ENCODE measurements around the gene KRTAP10-6. TPM values are rescaled to one million over a fixed set of nuclear protein-coding genes. Genes with fewer than 3 reads are reported as not detected.
A peak's percentile ranks its signal among the peaks of the same experiment; 100 is the strongest.
"Not testable (repeated sequence)": the region's sequence is repeated elsewhere in the genome, so short reads cannot be mapped to it uniquely, and the experiment has no call there.

KRTAP10-6 gene
- total RNA-seq, 1 experiment from 2014 or later = not detected

DNA sequence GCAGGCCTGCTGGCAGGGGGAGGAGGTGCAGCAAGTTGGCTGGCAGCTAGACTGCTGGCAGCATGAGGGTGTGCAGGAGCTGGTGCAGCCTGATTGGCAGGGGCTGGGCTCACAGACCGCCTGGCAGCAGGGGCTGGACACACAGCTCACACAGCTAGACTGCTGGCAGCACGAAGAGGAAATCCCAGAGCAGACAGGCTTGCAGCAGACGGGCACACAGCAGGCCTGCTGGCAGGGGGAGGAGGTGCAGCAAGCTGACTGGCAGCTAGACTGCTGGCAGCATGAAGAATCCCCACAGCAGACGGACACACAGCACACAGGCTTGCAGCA, 539 bp downstream of the KRTAP10-6 start:
- H3K9me3 ChIP-seq, H3K4me3 ChIP-seq, H3K36me3 ChIP-seq: not testable (repeated sequence)
- H3K27me3 ChIP-seq = peaks cover 11% of the 10 kb centered on the region; the same call in 1 of the 2 replicates
- DNase-seq = peak; percentile 89

DNA sequence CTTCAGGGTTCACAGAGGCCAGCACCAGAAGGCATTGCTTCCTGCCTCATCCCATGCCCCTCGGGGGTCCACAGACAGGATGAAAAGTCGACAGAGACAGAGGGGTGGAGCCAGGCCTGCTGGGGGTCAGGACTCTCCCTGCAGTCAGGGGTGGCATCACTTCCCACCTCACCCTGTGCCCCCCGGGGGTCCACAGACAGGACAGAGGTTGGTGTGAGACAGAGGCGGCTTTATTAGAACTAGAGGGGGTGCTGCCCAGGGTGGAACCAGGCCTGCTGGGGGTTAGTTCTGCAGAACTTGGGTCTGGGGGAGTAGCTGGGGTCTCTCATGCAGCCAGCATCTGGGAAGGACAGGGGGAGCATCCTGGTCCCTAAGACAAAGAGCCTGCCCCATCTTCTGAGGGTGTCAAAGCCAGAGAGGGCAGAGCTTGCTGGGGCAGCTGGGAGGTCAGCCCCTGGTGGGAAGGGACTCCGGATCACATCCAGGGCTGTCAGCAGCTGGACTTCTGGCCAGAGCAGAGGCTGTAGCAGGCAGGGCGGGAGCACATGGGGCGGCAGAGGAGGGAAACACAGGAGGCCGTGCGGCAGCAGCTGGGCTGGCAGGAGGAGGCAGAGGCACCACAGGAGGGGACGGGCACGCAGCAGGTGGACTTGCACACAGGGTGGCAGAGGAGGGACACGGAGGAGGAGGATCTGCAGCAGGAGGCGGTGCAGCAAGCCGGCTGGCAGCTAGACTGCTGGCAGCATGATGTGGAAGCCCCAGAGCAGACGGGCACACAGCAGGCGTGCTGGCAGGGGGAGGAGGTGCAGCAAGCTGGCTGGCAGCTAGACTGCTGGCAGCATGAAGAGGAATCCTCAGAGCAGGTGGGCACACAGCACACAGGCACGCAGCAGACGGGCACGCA, 1.2 kb downstream of the KRTAP10-6 start:
- not testable (repeated sequence) for H3K36me3 ChIP-seq, H3K4me3 ChIP-seq, DNase-seq, H3K9me3 ChIP-seq
- peaks cover 11% of the 10 kb centered on the region; the same call in 1 of the 2 replicates for H3K27me3 ChIP-seq

DNA sequence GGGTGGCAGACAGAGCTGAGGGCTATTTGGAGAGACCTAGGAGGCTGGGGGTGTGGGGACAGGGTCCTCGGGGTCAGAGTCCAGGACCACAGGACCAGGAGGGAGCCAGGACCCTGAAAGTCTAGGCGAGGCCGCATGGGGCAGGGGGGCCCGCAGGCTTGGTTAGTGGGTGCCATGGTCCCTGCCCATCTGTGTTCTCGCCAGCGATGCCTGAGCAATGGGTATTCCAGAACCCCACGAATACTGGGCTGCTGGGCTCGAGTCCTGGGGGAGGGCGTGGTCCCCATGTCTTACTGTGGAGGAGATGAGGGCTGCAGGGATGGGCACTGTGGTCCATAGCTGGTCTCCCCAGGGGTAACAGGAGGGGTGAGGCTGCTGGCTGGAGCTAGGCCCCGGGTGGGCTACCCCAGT, 2.0 kb downstream of the KRTAP10-6 start:
- no peak overlapping the region for H3K4me3 ChIP-seq
- no peak for DNase-seq
- no peaks in the 10 kb centered on the region; the same call in 1 of the 2 replicates for H3K9me3 ChIP-seq
- no peaks in the 10 kb centered on the region for H3K36me3 ChIP-seq
- peaks cover 12% of the 10 kb centered on the region for H3K27me3 ChIP-seq

DNA sequence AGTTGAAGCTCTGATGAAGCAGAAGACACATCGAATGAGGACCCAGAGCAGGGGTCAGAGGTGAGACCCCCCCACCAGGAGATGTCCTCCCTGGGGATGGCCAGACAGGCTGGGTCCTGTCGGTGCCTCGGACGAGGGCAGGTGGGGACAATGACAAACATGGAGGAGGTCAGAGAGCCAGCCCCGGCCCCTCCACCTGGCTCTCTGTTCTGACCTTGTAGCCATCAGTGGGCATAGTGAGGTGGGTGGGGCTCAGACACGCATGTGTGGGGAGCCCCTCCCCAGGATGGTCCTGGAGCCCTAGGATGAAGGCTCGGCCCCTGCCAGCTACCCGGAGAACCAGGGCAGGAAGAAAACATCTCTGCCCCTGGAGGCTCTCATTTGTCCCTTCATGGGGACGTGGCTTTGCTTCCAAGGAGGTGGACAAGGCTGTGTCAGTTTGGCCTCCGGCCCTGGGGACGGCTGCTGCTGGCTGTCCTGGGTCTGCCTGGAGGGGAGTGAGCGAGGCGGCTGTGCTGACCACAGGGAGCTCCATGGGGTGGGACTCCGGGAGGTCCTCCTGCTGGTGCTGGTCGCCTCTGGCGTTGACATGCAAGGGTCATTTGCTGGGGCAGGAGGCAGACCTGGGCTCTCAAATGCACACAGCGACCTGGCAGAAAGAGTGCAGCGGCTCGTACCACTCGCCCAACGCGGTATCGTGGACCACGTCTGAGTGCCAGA, 2.6 kb downstream of the KRTAP10-6 start:
- H3K9me3 ChIP-seq = no peaks in the 10 kb centered on the region; the same call in 1 of the 2 replicates
- peaks cover 17% of the 10 kb centered on the region for H3K27me3 ChIP-seq
- no peaks in the 10 kb centered on the region for H3K36me3 ChIP-seq
- no peak overlapping the region for H3K4me3 ChIP-seq
- DNase-seq = no peak

DNA sequence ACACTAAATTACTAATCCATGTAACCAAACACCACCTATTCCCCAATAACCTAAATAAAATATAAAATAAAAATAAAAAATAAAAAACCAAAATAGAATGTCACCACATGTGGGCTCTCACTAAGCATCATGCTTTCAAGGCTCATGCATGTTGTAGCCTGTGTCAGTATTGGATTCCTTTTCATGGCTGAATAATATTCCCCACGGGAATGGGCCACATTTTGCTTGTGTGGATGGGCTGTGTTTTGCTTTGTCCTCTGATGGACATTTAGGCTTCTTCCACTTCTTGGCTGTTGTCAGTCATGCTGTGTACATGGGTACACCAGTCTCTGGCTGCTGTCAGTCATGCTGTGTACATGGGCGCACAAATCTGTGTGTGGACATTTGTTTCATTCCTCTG, 3.2 kb downstream of the KRTAP10-6 start:
- no peaks in the 10 kb centered on the region for H3K36me3 ChIP-seq
- H3K4me3 ChIP-seq = no peak overlapping the region
- no peak for DNase-seq
- peaks cover 23% of the 10 kb centered on the region for H3K27me3 ChIP-seq
- H3K9me3 ChIP-seq = no peaks in the 10 kb centered on the region; the same call in 1 of the 2 replicates

DNA sequence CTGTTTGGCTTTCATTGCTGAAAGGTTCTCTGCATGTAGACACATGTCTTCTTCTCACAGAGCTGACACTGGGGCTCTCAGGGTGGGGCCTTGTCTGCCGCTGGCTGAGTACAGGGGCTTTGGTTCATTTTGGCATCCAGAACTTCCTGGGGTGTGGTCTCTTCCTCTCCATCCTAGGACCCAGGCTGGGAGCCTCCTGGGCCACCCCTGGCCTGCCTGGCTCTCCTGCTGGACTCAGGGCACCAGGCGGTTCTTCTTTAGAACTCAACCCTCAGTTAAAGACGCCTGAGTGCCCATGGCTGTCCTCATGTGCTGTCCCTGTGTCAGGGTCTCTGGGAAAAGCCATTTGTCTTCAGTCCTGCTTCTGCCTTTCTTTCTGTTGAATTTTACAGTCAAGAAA, 6.4 kb downstream of the KRTAP10-6 start:
- peaks cover 13% of the 10 kb centered on the region for H3K9me3 ChIP-seq
- no peaks in the 10 kb centered on the region for H3K36me3 ChIP-seq
- peaks cover 28% of the 10 kb centered on the region for H3K27me3 ChIP-seq
- no peak for DNase-seq
- H3K4me3 ChIP-seq = no peak overlapping the region

DNA sequence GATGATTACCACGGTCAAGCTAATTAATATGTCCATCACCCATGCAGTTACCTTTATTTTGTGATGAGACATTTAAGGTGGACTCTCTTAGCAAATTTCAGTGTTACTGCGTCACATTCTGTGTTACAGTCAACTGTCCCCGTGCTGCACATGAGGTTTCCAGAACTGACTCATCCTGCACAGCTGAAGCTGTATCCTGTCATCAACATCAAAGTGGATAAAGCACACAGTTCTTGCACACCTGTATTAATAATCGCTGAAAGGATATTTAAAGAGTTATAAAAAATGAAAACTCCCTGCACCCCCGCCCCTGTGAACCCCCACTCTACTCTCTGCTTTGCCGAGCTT, 8.5 kb downstream of the KRTAP10-6 start:
- Histone ChIP-seq H3K4me3 (no peak overlapping the region), H3K36me3 (no peaks in the 10 kb centered on the region), H3K27me3 (peaks cover 28% of the 10 kb centered on the region), H3K9me3 (peaks cover 15% of the 10 kb centered on the region)
- DNase-seq = no peak

DNA sequence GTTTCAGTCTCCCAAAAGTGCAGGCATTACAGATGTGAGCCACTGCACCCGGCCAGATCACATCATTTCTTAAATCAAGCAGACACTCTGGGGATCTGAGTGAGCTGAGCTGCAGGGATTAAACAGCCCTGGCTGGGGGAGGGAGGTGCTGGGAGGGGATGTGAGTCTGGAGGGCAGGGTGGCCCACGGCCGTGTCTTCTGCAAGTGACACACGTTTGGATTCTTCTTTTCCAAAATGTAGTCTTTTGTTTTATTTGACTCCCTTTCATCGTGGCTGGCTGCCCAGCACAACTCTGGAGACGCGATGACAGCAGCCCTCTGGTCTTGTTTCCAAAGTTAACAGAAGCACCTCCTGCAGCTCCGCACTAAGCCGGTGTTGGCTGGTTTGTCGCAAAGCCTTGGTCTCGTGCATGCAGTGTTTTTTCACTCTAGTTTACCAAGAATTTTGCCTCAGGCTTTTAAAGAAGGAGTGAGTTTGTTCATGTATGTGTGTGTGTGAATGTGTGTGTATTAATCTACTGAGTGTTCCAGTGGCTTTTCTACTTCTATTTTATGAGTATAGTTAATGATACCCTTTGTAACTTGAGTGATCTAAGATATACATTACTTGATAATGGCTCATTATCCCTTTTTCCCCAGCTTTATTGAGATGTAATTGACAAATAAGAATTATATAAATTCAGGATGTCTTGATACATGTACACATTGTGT, 9.1 kb downstream of the KRTAP10-6 start:
- Histone ChIP-seq H3K27me3 (peaks cover 28% of the 10 kb centered on the region), H3K4me3 (no peak overlapping the region), H3K36me3 (no peaks in the 10 kb centered on the region), H3K9me3 (peaks cover 17% of the 10 kb centered on the region)
- DNase-seq = peak; percentile 74

DNA sequence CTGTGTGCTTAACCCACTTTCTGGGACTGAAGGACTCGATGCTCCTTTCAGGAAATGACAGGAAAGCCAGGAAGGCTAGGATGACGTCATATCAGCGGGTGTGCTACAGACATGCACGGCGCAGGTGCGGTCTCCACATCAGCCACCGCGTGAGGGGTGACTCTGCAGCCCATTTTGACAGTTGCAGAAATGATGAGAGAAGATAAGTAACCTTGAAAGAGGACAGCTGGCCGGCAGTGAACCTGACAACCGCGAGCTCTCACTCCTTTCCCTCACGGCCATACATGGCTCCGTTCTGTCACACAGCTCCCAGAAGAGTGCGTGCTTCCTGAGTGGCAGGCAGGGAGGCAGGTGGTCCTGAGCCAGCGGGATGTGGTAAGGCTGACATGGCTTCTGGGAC, 10.2 kb downstream of the KRTAP10-6 start:
- no peak for DNase-seq
- no peak overlapping the region for H3K4me3 ChIP-seq
- H3K9me3 ChIP-seq = peaks cover 24% of the 10 kb centered on the region
- no peaks in the 10 kb centered on the region for H3K36me3 ChIP-seq
- H3K27me3 ChIP-seq = peaks cover 28% of the 10 kb centered on the region

DNA sequence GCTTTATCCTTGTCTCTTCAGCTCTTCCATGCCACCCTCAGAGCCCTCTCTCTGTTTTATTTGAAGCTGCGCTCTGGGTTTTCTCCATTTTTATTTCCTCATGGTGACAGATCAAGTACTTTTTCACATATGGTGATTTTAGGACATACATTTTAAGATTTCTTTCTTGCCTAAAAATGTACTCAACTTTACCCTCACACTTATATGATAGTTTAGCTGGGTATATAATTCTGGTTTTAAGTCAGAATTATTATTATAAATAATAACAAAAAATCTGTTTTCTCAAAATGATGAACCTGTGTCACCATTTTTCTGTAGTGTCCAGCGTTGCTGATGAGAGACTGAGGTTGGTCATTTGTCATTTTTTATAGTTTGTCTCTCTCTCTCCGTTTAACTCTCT, 11.1 kb downstream of the KRTAP10-6 start:
- Histone ChIP-seq H3K27me3 (peaks cover 25% of the 10 kb centered on the region), H3K4me3 (no peak overlapping the region), H3K9me3 (peaks cover 28% of the 10 kb centered on the region), H3K36me3 (no peaks in the 10 kb centered on the region)
- no peak for DNase-seq

DNA sequence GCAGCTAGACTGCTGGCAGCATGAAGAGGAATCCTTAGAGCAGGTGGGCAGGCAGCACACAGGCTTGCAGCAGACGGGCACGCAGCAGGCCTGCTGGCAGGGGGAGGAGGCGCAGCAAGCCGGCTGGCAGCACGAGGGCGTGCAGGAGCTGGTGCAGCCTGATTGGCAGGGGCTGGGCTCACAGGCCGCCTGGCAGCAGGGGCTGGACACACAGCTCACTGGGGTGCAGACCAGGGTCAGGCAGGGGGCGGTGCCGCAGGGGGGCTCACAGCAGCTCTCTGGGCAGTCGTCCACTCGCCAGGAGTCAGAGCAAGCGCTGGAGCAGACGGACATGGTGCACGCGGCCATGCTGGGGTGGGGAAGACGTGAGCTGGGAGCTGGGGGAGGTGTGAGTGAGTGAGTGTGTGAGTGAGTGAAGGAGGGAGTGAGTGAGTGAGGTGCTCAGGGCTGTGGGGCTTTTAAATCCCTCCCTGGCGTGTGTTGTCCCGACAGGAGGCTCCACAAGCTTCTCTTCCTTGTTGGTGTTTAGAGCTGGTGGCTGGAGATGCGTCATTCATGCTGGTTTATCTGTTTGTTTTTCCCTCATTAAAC, 12.0 kb downstream of the KRTAP10-6 start, which contains the start of gene KRTAP10-5:
KRTAP10-5 (minus strand) TSS at position 374 of the 591 bp plus-strand sequence; CDS start at position 348, 26 bp downstream.
- H3K4me3 ChIP-seq, DNase-seq, H3K36me3 ChIP-seq: not testable (repeated sequence)
- H3K27me3 ChIP-seq = peaks cover 17% of the 10 kb centered on the region
- H3K9me3 ChIP-seq = peaks cover 30% of the 10 kb centered on the region

DNA sequence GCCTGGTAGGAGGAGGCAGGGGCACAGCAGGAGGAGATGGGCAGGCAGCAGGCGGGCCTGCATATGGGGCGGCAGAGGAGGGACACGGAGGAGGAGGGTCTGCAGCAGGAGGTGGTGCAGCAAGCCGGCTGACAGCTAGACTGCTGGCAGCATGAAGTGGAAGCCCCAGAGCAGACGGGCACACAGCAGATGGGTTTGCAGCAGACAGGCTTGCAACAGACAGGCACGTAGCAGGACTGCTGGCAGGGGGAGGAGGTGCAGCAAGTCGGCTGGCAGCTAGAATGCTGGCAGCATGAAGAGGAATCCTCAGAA, 12.5 kb downstream of the KRTAP10-6 start:
- H3K9me3 ChIP-seq = peaks cover 30% of the 10 kb centered on the region
- peaks cover 11% of the 10 kb centered on the region for H3K27me3 ChIP-seq
- DNase-seq = no peak
- no peaks in the 10 kb centered on the region for H3K36me3 ChIP-seq
- no peak overlapping the region for H3K4me3 ChIP-seq

DNA sequence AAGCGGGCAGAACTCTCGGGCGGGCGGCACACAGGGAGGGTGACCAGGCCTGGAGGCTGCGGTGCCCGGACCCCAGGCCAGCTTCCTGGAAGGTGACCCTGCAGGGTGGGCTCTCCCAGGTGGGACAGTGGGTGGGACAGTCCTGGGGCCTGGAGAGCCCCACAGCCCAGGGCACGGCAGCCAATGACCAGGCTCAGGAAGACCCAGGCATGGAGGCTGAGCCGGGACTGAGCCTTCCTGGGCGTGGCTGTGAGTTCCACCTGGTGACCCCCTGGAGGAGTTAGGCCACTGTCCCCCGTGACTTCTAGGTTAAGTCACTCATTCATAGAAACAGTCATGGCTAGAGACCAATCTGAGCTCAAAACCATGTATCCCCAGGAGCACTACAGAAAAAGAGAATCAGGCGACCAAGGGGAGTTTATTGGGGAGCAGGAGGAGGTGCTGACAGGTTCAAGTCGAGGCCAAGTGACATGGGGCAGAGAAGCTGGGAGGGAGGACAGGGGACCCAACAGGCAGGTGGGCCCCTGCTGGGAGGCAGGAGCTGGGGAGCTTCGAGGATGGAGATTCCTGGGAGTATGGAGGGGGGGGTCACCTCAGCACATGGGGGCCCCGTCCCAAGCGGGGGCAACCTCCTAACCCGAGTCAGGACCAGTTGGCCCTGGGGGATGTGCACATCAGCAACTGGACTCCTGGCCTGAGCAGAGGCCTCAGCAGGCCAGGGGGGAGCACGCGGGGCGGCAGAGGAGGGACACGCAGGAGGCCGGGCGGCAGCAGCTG, 13.1 kb downstream of the KRTAP10-6 start:
- Histone ChIP-seq H3K36me3 (no peaks in the 10 kb centered on the region), H3K4me3 (no peak overlapping the region), H3K9me3 (peaks cover 30% of the 10 kb centered on the region), H3K27me3 (peaks cover 7% of the 10 kb centered on the region)
- DNase-seq = no peak

DNA sequence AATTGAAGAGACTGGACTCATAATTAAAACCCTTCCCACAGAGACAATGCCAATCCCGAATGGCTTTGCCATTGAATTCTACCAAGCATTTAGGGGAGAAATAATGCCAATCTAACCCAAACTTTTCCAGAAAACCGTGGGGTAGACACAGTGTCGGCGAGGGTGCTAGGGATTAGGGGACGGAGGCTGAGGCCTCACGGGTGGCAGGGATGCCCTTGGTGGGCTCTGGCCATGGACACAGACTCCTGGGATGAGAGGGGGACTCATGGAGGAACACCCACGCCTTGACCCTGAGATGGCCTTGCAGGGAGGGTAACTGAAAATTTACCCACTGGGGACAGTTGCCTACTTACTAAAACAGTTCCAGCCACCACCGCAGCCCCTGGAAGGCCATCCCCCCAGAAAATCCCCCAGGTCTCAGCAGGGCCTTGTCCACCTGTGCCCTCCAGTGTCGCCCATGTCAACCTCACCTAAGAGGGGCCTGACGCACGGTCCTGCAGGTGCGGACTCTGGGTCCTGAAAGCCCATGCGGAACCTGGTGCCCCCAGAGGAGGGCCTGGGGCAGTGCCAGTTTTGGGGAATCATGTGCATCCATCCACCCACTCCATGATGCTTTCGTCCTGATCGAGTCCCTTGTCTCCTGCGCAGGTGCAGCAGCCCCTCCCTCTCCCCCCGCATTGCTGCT, 13.8 kb downstream of the KRTAP10-6 start:
- no peaks in the 10 kb centered on the region for H3K36me3 ChIP-seq
- no peaks in the 10 kb centered on the region for H3K27me3 ChIP-seq
- no peak overlapping the region for H3K4me3 ChIP-seq
- H3K9me3 ChIP-seq = peaks cover 30% of the 10 kb centered on the region
- DNase-seq = no peak

DNA sequence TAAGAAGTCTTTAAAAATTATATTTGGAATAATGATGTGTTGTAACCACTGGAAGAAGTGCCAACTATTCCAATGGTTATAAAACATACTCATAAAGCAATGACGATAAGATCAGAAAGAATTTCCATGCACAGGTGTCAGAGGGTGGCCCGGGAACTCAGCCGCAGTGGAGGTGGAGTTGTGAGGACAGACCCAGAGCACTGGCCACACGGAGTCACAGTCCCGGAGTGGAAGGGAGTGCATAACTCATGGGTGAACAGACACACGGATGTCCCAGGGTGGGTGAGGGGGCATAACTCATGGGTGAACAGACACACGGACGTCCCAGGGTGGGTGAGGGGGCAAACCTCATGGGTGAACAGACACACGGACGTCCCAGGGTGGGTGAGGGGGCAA, 16.3 kb downstream of the KRTAP10-6 start:
- peaks cover 25% of the 10 kb centered on the region for H3K9me3 ChIP-seq
- no peaks in the 10 kb centered on the region for H3K27me3 ChIP-seq
- no peaks in the 10 kb centered on the region for H3K36me3 ChIP-seq
- no peak for DNase-seq
- H3K4me3 ChIP-seq = no peak overlapping the region
